ENCODE results near the gene TRAPPC6A. TPM values are rescaled to one million over a fixed set of nuclear protein-coding genes. Genes with fewer than 3 reads are reported as not detected.

Gene TRAPPC6A
- total and polyA plus RNA-seq, 5 donors from 2014 or later = 54.7 to 182 (median 164) TPM

DNA sequence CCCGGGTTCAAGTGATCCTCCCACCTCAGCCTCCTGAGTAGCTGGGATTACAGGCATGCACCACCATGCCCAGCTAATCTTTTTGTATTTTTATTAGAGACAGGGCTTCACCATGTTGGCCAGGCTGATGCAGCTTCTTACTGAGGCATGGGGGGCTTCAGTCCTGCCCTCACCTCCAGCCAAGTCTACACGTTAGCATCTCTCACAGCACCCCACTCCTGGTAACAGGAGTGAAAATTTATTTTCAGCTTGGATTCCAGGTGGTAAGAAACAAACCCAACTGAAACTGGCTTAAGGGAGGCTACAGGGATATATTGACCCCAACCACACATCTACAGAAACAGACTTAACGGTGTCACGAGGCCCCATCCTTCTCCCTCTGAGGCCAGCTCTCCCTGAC lies 27.9 kb downstream of the TRAPPC6A start:
- peaks cover 26% of the 10 kb centered on the region for H3K4me1 ChIP-seq (ENCODE audit: control insufficient read depth, insufficient read depth, low read length, poor library complexity, severe bottlenecking)
- Mint-ChIP-seq H3K27ac (peak overlapping the region in 1 of 3 donors; percentile 91), H3K36me3 (no peaks in the 10 kb centered on the region), H3K4me1 (peaks cover 0 to 29% (median 5%) of the 10 kb centered on the region in 4 donors), H3K9me3 (no peaks in the 10 kb centered on the region), H3K4me3 (peak overlapping the region in 1 of 4 donors; percentile 4), H3K27me3 (peaks cover 13% of the 10 kb centered on the region)
- no peak for DNase-seq
- no peaks in the 10 kb centered on the region for H3K27me3 ChIP-seq (ENCODE audit: control insufficient read depth, insufficient read depth, low read length)
- no peak for ATAC-seq (ENCODE audit: low read depth in 2 of 2)
- no peaks in the 10 kb centered on the region for H3K36me3 ChIP-seq (ENCODE audit: control insufficient read depth, insufficient read depth, low read length)
- no peak overlapping the region for H3K4me3 ChIP-seq (ENCODE audit: low read depth, low read length)
- H3K27ac ChIP-seq (ENCODE audit: insufficient read depth, low read length, poor library complexity, severe bottlenecking) = no peak overlapping the region
- H3K9me3 ChIP-seq (ENCODE audit: control insufficient read depth in 2 of 2, low read length in 2 of 2) = no peaks in the 10 kb centered on the region

DNA sequence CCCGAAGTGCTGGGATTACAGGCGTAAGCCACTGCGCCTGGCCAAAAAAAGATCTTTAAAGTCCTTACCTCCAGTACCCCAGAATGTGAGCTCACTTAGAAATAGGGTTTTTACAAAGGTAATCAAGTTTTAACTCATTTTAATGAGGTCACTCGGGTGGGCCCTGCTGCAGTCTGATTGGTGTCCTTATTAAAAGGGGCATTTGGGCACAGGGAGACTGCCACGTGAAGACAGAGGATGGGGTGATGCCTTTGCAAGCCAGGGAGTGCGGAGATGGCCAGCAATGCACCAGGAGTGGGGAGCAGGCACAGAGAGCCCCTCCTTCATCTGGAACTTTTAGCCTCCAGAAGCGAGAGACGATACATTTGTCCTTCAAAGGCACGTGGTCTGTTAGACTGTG lies 28.9 kb downstream of the TRAPPC6A start:
- no peaks in the 10 kb centered on the region for H3K36me3 ChIP-seq (ENCODE audit: control insufficient read depth, insufficient read depth, low read length)
- no peaks in the 10 kb centered on the region for H3K27me3 ChIP-seq (ENCODE audit: control insufficient read depth, insufficient read depth, low read length)
- no peak for DNase-seq
- Mint-ChIP-seq H3K27me3 (peaks cover 12% of the 10 kb centered on the region), H3K4me1 (peaks cover 0 to 25% (median 3%) of the 10 kb centered on the region in 4 donors), H3K36me3 (no peaks in the 10 kb centered on the region), H3K27ac (no peak overlapping the region), H3K9me3 (no peaks in the 10 kb centered on the region), H3K4me3 (no peak overlapping the region)
- no peak overlapping the region for H3K27ac ChIP-seq (ENCODE audit: insufficient read depth, low read length, poor library complexity, severe bottlenecking)
- no peaks in the 10 kb centered on the region for H3K9me3 ChIP-seq (ENCODE audit: control insufficient read depth in 2 of 2, low read length in 2 of 2)
- no peak overlapping the region for H3K4me3 ChIP-seq (ENCODE audit: low read depth, low read length)
- no peak for ATAC-seq (ENCODE audit: low read depth in 2 of 2)
- H3K4me1 ChIP-seq (ENCODE audit: control insufficient read depth, insufficient read depth, low read length, poor library complexity, severe bottlenecking) = peaks cover 25% of the 10 kb centered on the region

DNA sequence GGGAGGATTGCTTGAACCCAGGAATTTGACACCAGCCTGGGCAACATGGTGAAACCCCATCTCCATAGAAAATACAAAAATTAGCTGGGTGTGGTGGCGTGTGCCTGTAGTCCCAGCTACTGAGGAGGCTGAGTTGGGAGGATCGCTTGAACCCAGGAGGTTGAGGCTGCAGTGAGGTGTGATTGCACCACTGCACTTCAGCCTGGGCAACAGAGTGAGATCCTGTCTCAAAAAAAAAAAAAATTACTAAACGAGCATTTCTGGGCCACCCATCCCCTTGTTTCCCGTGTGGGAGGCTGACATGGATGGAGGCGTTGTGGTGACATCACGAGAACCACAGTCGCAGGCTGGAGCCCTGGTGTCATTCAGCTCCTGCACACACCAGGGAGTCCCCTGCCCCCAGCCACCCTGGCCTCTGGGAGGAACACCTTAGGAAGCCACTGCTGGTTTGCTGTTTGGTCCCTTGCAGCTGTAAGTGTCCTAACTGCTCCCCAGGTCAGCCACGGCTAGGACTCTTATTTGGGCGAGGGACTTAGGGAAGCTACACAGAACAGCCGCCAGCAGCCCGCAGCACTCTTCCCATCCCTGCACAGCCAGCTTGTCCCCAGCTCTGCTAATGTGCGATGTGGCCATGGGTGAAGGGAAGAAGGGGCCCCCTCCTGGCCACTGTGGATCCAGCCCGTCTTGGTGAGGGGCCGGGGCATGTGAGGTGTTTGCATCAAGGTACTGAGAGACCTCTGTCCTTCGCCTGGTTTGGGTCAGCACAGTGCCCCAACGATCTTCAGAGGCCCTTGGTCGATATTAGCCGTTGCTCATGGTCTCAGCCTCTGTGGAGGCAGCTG lies 30.0 kb downstream of the TRAPPC6A start:
- no peaks in the 10 kb centered on the region for H3K27me3 ChIP-seq (ENCODE audit: control insufficient read depth, insufficient read depth, low read length)
- H3K4me3 Mint-ChIP-seq = no peak overlapping the region
- H3K4me1 ChIP-seq (ENCODE audit: control insufficient read depth, insufficient read depth, low read length, poor library complexity, severe bottlenecking) = peaks cover 14% of the 10 kb centered on the region
- H3K9me3 Mint-ChIP-seq = no peaks in the 10 kb centered on the region
- H3K27ac ChIP-seq (ENCODE audit: insufficient read depth, low read length, poor library complexity, severe bottlenecking) = no peak overlapping the region
- no peak overlapping the region for H3K4me3 ChIP-seq (ENCODE audit: low read depth, low read length)
- H3K36me3 ChIP-seq (ENCODE audit: control insufficient read depth, insufficient read depth, low read length) = no peaks in the 10 kb centered on the region
- peaks cover 0 to 17% (median under 1%) of the 10 kb centered on the region in 4 donors for H3K4me1 Mint-ChIP-seq
- H3K27ac Mint-ChIP-seq = no peak overlapping the region
- ATAC-seq (ENCODE audit: low read depth in 2 of 2) = no peak
- no peak for DNase-seq
- no peaks in the 10 kb centered on the region for H3K9me3 ChIP-seq (ENCODE audit: control insufficient read depth in 2 of 2, low read length in 2 of 2)
- peaks cover under 1% of the 10 kb centered on the region for H3K36me3 Mint-ChIP-seq
- H3K27me3 Mint-ChIP-seq = peaks cover 5% of the 10 kb centered on the region

DNA sequence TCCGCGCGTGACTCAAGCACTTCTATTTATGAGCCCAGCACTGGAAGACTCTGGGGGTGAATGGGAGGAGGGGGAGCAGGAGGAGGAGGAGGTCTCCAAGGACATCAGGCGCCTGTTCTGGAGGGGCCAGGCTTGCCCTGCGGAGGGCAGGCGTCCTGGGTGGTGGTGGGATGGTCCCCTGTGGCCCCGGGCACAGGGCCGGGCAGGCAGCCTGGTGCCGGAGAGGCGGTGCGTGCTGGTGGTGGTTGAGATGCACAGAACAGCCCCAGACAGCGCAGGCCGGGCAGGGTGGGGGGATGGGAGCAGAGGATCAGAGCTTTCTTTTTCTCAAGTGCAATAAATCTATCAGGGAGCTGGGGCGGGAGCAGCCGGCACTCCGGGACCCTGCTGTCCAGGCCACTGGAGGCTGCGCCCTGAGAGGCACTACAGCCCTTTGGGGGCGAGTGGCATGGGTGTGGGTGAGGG lies 31.3 kb downstream of the TRAPPC6A start:
- no peaks in the 10 kb centered on the region for H3K9me3 ChIP-seq (ENCODE audit: control insufficient read depth in 2 of 2, low read length in 2 of 2)
- H3K27me3 ChIP-seq (ENCODE audit: control insufficient read depth, insufficient read depth, low read length) = no peaks in the 10 kb centered on the region
- no peak overlapping the region for H3K4me3 Mint-ChIP-seq
- peak overlapping the region in 1 of 3 donors; percentile 76 for H3K27ac Mint-ChIP-seq
- no peak overlapping the region for H3K4me3 ChIP-seq (ENCODE audit: low read depth, low read length)
- H3K27ac ChIP-seq (ENCODE audit: insufficient read depth, low read length, poor library complexity, severe bottlenecking) = no peak overlapping the region
- peaks cover 2% of the 10 kb centered on the region for H3K4me1 ChIP-seq (ENCODE audit: control insufficient read depth, insufficient read depth, low read length, poor library complexity, severe bottlenecking)
- H3K4me1 Mint-ChIP-seq = peaks cover 0 to 12% (median 2%) of the 10 kb centered on the region in 4 donors
- H3K27me3 Mint-ChIP-seq = no peaks in the 10 kb centered on the region
- no peak for DNase-seq
- ATAC-seq (ENCODE audit: low read depth in 2 of 2) = no peak
- H3K36me3 Mint-ChIP-seq = peaks cover 7% of the 10 kb centered on the region
- H3K36me3 ChIP-seq (ENCODE audit: control insufficient read depth, insufficient read depth, low read length) = peaks cover 3% of the 10 kb centered on the region
- H3K9me3 Mint-ChIP-seq = no peaks in the 10 kb centered on the region

DNA sequence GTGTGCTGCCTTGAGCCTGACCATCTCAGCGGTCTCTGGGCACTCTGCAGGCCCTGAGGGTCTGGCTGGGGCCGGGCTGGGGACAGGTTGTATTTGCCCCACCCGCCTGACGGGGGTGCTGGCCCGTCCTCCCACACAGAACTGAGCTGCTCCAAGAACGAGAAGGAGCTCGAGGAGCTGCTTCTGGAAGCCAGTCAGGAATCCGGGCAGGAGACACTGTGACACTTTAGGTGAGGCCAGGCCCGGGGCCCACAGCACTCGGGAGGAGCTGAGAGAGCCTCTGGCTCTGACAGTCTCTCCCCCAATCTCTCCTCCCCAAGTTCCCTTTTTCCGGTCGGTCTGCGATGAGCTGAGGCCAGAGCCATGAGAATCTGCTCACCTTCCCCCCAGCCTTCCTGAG lies 31.8 kb downstream of the TRAPPC6A start:
- Mint-ChIP-seq H3K27me3 (no peaks in the 10 kb centered on the region), H3K4me3 (no peak overlapping the region), H3K36me3 (peaks cover 7% of the 10 kb centered on the region), H3K4me1 (peaks cover 0 to 7% (median 2%) of the 10 kb centered on the region in 4 donors), H3K9me3 (no peaks in the 10 kb centered on the region), H3K27ac (peak overlapping the region in 1 of 3 donors; percentile 76)
- Histone ChIP-seq H3K4me1 (ENCODE audit: control insufficient read depth, insufficient read depth, low read length, poor library complexity, severe bottlenecking) (no peaks in the 10 kb centered on the region), H3K36me3 (ENCODE audit: control insufficient read depth, insufficient read depth, low read length) (peaks cover 3% of the 10 kb centered on the region), H3K27me3 (ENCODE audit: control insufficient read depth, insufficient read depth, low read length) (no peaks in the 10 kb centered on the region), H3K4me3 (ENCODE audit: low read depth, low read length) (no peak overlapping the region), H3K9me3 (ENCODE audit: control insufficient read depth in 2 of 2, low read length in 2 of 2) (no peaks in the 10 kb centered on the region), H3K27ac (ENCODE audit: insufficient read depth, low read length, poor library complexity, severe bottlenecking) (no peak overlapping the region)
- no peak for DNase-seq
- no peak for ATAC-seq (ENCODE audit: low read depth in 2 of 2)

DNA sequence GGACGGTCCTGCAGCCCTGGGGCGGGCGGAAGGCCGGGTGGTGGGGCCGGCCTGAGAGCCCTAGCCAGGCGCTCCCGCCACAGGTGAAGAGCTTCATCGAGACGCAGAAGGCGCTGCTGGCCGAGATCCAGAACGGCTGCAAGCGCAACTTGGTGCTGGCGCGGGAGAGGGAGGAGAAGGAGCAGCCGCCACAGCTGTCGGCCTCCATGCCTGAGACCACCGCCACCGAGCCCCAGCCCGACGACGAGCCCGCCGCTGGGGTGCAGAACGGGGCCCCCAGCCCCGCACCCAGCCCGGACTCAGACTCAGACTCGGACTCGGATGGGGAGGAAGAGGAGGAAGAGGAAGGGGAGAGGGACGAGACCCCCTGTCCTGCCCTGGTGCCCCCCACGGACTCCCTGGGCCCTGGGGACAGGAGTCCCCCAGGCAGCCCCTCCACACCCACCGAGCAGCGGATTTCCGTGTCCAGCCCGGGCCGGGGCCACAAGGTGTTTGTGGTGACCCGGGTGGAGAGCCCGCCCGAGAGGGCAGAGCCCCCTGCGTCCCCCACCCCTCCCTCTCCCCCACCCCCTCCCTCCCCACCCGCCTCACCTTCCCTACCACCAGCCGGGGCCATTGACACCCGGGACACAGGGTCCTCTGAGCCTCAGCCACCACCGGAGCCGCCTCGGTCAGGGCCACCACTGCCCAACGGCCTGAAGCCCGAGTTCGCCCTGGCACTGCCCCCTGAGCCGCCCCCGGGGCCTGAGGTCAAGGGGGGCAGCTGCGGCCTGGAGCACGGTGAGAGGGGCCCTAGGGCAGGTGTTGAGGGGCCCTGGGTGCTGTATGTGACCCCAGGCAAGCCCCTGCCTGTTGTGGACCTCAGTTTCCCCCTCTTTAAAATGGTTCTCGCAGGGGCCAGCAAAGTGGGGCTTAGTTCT lies 32.5 kb downstream of the TRAPPC6A start:
- Histone ChIP-seq H3K27ac (ENCODE audit: insufficient read depth, low read length, poor library complexity, severe bottlenecking) (no peak overlapping the region), H3K4me3 (ENCODE audit: low read depth, low read length) (no peak overlapping the region), H3K9me3 (ENCODE audit: control insufficient read depth in 2 of 2, low read length in 2 of 2) (no peaks in the 10 kb centered on the region), H3K36me3 (ENCODE audit: control insufficient read depth, insufficient read depth, low read length) (peaks cover 6% of the 10 kb centered on the region), H3K27me3 (ENCODE audit: control insufficient read depth, insufficient read depth, low read length) (no peaks in the 10 kb centered on the region), H3K4me1 (ENCODE audit: control insufficient read depth, insufficient read depth, low read length, poor library complexity, severe bottlenecking) (no peaks in the 10 kb centered on the region)
- no peak for ATAC-seq (ENCODE audit: low read depth in 2 of 2)
- no peak overlapping the region for H3K27ac Mint-ChIP-seq
- H3K4me3 Mint-ChIP-seq = no peak overlapping the region
- peaks cover 0 to 7% (median 2%) of the 10 kb centered on the region in 4 donors for H3K4me1 Mint-ChIP-seq
- H3K36me3 Mint-ChIP-seq = peaks cover 7% of the 10 kb centered on the region
- no peaks in the 10 kb centered on the region for H3K27me3 Mint-ChIP-seq
- DNase-seq = no peak
- no peaks in the 10 kb centered on the region for H3K9me3 Mint-ChIP-seq

DNA sequence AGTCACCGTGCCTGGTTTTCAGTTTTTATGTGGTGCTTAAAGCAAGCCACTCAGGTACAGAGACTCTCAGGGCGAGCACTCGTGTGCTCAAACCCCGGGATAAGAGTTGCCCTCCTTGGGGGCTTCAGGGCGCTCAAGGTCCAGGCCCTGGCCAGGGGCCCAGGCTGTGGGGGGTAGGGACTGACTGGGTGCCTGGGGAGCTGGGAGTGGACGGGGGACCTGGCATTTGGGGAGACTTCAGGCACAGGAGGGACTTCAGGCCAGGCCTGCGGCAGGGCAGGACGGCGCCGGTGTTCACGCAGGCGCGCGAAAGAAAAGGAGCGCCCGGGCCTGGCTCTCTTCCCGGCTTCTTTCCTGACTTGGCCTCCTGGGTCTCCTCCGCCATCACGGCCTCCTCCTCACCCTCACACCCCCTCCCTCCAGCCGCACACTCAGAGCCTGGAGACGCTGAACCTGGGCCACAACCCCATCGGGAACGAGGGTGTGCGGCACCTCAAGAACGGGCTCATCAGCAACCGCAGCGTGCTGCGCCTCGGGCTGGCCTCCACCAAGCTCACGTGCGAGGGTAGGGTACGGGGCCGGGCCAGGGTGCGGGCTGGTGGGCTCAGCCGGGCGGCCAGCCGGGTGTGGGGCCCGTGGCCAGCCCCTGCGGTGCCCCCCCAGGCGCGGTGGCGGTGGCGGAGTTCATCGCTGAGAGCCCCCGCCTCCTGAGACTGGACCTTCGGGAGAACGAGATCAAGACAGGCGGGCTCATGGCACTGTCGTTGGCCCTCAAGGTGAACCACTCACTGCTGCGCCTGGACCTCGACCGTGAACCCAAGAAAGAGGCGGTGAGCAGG lies 33.4 kb downstream of the TRAPPC6A start:
- Histone ChIP-seq H3K36me3 (ENCODE audit: control insufficient read depth, insufficient read depth, low read length) (peaks cover 6% of the 10 kb centered on the region), H3K4me1 (ENCODE audit: control insufficient read depth, insufficient read depth, low read length, poor library complexity, severe bottlenecking) (no peaks in the 10 kb centered on the region), H3K4me3 (ENCODE audit: low read depth, low read length) (no peak overlapping the region), H3K9me3 (ENCODE audit: control insufficient read depth in 2 of 2, low read length in 2 of 2) (no peaks in the 10 kb centered on the region), H3K27ac (ENCODE audit: insufficient read depth, low read length, poor library complexity, severe bottlenecking) (no peak overlapping the region), H3K27me3 (ENCODE audit: control insufficient read depth, insufficient read depth, low read length) (no peaks in the 10 kb centered on the region)
- peaks cover 0 to 7% (median 2%) of the 10 kb centered on the region in 4 donors for H3K4me1 Mint-ChIP-seq
- H3K36me3 Mint-ChIP-seq = peaks cover 7% of the 10 kb centered on the region
- H3K9me3 Mint-ChIP-seq = no peaks in the 10 kb centered on the region
- DNase-seq (no peak), ATAC-seq (ENCODE audit: low read depth in 2 of 2) (no peak)
- H3K4me3 Mint-ChIP-seq = no peak overlapping the region
- no peak overlapping the region for H3K27ac Mint-ChIP-seq
- H3K27me3 Mint-ChIP-seq = no peaks in the 10 kb centered on the region

All from CD4-positive, CD25-positive, alpha-beta regulatory T cell (primary cell).